NB4 (cell line): ENCODE results near the gene ZNF276.

Experiments used
- DNase-seq: peaks from one replicate; pipeline ENCODE4 v3.0.0; 2010; ENCODE audit warnings: low read depth
- H3K4me3 ChIP-seq: one replicate; pipeline ENCODE4 v1.5.1; 2011; ENCODE audit warnings: mild to moderate bottlenecking, low read depth, low read length, moderate library complexity
- CTCF ChIP-seq: IDR thresholded peaks from one replicate; pipeline ENCODE4 v1.5.1; 2012; ENCODE audit warnings: low read depth, low read length
- MAX ChIP-seq: IDR thresholded peaks from 2 replicates; pipeline ENCODE4 v1.6.1; 2011; ENCODE audit warnings: low read depth, low read length
- MYC ChIP-seq: IDR thresholded peaks from 2 replicates; pipeline ENCODE4 v1.6.1; 2011; ENCODE audit warnings: low read depth, low read length
- POLR2A ChIP-seq: IDR thresholded peaks from 2 replicates; pipeline ENCODE4 v1.6.1; 2011; ENCODE audit warnings: mild to moderate bottlenecking; ENCODE audit not compliant: insufficient read length; ENCODE audit errors: extremely low read depth

The ZNF276 gene

GRCh38 chr16:89700100-89700648 is 21.2 kb upstream of the ZNF276 start:
- TF ChIP-seq POLR2A, result no peak
- TF ChIP-seq MYC, result peak; percentile 78
- TF ChIP-seq CTCF, result peak; percentile 8
- peak; percentile 96 for TF ChIP-seq MAX
- DNase-seq, result peak; percentile 95
- no peak overlapping the region for H3K4me3 ChIP-seq

GRCh38 chr16:89700649-89701424 is 20.5 kb upstream of the ZNF276 start:
- H3K4me3 ChIP-seq, result peak overlapping the region; percentile 49
- TF ChIP-seq MAX (no peak), MYC (no peak), POLR2A (no peak), CTCF (no peak)
- DNase-seq, result peak; percentile 60

- H3K4me3 ChIP-seq, result peak within 1 kb of the TSS; percentile 49
- DNase-seq, result peak; percentile 93
- TF ChIP-seq CTCF, result peak; percentile 6
- peak; percentile 41 for TF ChIP-seq MYC
- TF ChIP-seq POLR2A, result peak; percentile 65
- TF ChIP-seq MAX, result peak; percentile 75
These were observed 19.6 kb upstream of the ZNF276 start, which contains the start of gene SPATA2L for GRCh38 chr16:89701425-89702406. SPATA2L (minus strand) TSS chr16:89701705; CDS start chr16:89701232, 473 bp downstream.

- TF ChIP-seq CTCF (no peak), POLR2A (no peak), MAX (no peak), MYC (no peak)
- DNase-seq, result peak; percentile 28
- H3K4me3 ChIP-seq, result no peak overlapping the region
These were observed 17.1 kb upstream of the ZNF276 start for GRCh38 chr16:89704281-89704680.

- TF ChIP-seq CTCF (no peak), MAX (no peak), MYC (no peak), POLR2A (no peak)
- no peak overlapping the region for H3K4me3 ChIP-seq
- no peak for DNase-seq
These were observed 16.3 kb upstream of the ZNF276 start for GRCh38 chr16:89705006-89705405.
